Upper lobe of right lung (tissue), 1 donor: ENCODE measurements around the gene MPDU1. TPM values are rescaled to one million over a fixed set of nuclear protein-coding genes. Genes with fewer than 3 reads are reported as not detected.

Experiments
- ATAC-seq: fragments of 200-7000 bp; cut with Tn5 transposase; one replicate; pipeline ENCODE4 v1.9.1; 2020; ENCODE audit warnings: mild to moderate bottlenecking, moderate library complexity
- DNase-seq: peaks from one replicate; pipeline ENCODE4 v3.0.0-alpha.2; 2020
- H3K27ac ChIP-seq: fragments of 200-600 bp; one replicate; pipeline ENCODE4 v1.8.0; 2022
- H3K27me3 ChIP-seq: fragments of 200-600 bp; one replicate; pipeline ENCODE4 v1.8.0; 2022; ENCODE audit warnings: mild to moderate bottlenecking
- H3K36me3 ChIP-seq: fragments of 200-600 bp; one replicate; pipeline ENCODE4 v1.8.0; 2022
- H3K4me1 ChIP-seq: fragments of 200-600 bp; one replicate; pipeline ENCODE4 v1.8.0; 2022
- H3K4me3 ChIP-seq: fragments of 200-600 bp; one replicate; pipeline ENCODE4 v1.8.0; 2022; ENCODE audit warnings: mild to moderate bottlenecking
- H3K9me3 ChIP-seq: fragments of 200-600 bp; one replicate; pipeline ENCODE4 v1.8.0; 2022
- intact Hi-C: fragments of 100-400 bp; cut with DNase I; formaldehyde crosslinking; loops from one replicate; pipeline ENCODE4 v1.11.0; 2022
- long read RNA-seq: library from polyadenylated mRNA; unstranded; transcript quantifications from one replicate; pipeline ENCODE4 v2.0.0, GENCODE V29; 2021
- total RNA-seq: library from RNA; stranded (reverse); fragmentation: NEBNext Ultra II Directional; extraction: Animal tissue kit (Norgen Biotek cat#: 25700); gene quantifications from one replicate; pipeline ENCODE4 v1.2.1, GENCODE V29; 2021
- TF ChIP-seq, protein P1 (sequence below): fragments of 200-600 bp; IDR thresholded peaks from one replicate; pipeline ENCODE4 v1.8.0; 2022; ENCODE audit warnings: antibody characterized with exemption
- donor health status: DM: no; HTN: yes; CAD: no; lungs with severe emphysema.

The MPDU1 gene
- total RNA-seq, result 58.2 TPM
- long read RNA-seq, transcript MPDU1-203 (6 exons, 1,125 nt), result minor isoform, 11 of 53 reads
- long read RNA-seq, transcript MPDU1-201 (7 exons, 1,601 nt), result major isoform, 23 of 53 reads
- long read RNA-seq, partial matches to known transcripts, result 6 of 53 reads
- long read RNA-seq, other reads (novel, unspliced or antisense), result 4 of 53 reads

- Histone ChIP-seq H3K4me3 (peak within 1 kb of the TSS; percentile 72), H3K36me3 (peaks cover 14% of the 10 kb centered on the region), H3K27ac (peak within 1 kb of the TSS; percentile 98), H3K4me1 (peaks cover 43% of the 10 kb centered on the region), H3K27me3 (no peaks in the 10 kb centered on the region), H3K9me3 (no peaks in the 10 kb centered on the region)
- ATAC-seq (peak; percentile 84), DNase-seq (peak; percentile 99)
- TF ChIP-seq, protein P1, sequence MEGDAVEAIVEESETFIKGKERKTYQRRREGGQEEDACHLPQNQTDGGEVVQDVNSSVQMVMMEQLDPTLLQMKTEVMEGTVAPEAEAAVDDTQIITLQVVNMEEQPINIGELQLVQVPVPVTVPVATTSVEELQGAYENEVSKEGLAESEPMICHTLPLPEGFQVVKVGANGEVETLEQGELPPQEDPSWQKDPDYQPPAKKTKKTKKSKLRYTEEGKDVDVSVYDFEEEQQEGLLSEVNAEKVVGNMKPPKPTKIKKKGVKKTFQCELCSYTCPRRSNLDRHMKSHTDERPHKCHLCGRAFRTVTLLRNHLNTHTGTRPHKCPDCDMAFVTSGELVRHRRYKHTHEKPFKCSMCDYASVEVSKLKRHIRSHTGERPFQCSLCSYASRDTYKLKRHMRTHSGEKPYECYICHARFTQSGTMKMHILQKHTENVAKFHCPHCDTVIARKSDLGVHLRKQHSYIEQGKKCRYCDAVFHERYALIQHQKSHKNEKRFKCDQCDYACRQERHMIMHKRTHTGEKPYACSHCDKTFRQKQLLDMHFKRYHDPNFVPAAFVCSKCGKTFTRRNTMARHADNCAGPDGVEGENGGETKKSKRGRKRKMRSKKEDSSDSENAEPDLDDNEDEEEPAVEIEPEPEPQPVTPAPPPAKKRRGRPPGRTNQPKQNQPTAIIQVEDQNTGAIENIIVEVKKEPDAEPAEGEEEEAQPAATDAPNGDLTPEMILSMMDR, result no peak
- intact Hi-C loops, result no loop called here
Measured at GRCh38 chr17:7583253-7584109, at the start of gene MPDU1. MPDU1 (plus strand) TSS chr17:7583852; CDS start chr17:7583863, 11 bp downstream.

DNA sequence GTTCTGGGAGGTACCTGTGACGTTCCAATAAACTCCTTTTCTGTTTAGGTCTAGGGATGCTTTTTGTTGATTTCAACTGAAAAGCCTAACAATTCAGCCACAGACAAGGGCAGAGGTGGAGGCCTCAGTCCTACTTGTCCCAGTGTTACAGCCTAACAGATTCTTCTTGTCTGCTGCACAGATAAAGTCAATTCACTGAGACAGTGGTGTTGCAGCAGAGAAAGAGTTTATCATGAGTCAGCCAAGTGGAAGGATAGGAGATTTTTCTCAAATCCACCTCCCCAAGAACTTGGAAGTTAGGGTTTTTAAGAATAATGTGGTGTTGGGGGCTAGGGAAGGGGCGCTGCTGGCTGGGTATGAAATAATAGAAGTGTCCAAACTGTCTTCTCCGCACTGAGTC lies 45.6 kb upstream of the MPDU1 start:
- DNase-seq (no peak), ATAC-seq (no peak)
- TF ChIP-seq, protein P1, result no peak
- Histone ChIP-seq H3K27ac (no peak overlapping the region), H3K4me3 (no peak overlapping the region), H3K4me1 (no peaks in the 10 kb centered on the region), H3K36me3 (no peaks in the 10 kb centered on the region), H3K9me3 (no peaks in the 10 kb centered on the region), H3K27me3 (no peaks in the 10 kb centered on the region)
- intact Hi-C loops, result no loop called here

DNA sequence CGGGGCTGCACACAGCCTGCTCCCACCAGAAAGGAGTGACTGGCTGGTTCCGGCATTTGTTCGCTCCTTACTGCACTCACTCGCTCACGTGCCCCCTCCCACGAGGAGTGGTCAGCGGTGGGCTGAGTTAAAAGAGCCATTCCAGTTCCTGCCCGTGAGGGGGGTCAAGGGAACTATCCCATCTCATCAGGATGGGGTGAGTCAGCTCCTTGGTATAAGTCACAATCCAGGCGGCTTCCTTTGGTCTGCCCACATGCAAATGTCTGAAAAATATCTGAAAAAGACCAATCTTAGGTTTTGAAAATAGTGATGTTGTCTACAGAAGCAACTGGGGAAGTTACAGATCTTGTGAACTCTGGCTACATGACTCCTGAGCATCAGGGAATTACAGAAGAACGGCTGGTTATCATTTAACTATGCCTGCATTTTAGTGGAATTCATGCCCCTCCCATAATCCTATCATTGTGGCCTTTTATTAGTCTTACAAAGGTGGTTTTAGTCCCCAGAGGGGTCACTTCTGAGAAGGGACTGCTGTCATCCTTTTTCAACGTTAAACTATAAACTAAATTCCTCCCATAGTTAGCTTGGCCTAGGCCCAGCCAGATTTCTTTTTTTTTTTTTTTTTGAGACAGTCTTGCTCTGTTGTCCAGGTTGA lies 44.6 kb upstream of the MPDU1 start:
- no peak overlapping the region for H3K27ac ChIP-seq
- H3K4me3 ChIP-seq, result no peak overlapping the region
- ATAC-seq, result no peak
- H3K36me3 ChIP-seq, result no peaks in the 10 kb centered on the region
- no peaks in the 10 kb centered on the region for H3K4me1 ChIP-seq
- DNase-seq, result no peak
- TF ChIP-seq, protein P1, result no peak
- no peaks in the 10 kb centered on the region for H3K27me3 ChIP-seq
- H3K9me3 ChIP-seq, result no peaks in the 10 kb centered on the region
- intact Hi-C loops, result no loop called here

DNA sequence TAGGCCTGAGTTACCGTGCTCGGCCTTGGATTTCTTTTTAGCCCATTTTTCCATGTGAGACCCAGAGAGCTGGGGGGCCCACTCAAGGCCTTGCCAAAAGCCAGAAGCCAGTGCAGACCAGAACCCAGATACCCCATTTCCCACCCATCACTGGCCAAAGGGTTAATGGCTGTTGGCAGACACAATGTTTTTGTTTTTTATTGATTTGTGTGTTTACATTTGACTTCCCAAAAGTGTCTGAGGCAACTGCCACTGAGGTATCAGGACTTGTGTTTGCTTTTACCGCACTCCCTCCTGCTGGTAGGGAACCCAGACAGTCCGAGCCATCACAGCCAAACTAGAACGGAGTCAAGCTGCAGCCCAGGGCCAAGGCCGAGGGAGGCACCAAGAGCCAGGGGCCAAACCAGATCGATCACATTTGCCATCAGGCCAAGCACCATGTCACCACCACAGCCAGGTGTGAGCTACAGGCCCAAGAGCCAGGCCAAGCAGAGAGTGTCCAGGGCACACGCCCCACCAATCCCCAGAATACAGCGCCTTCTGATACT lies 42.5 kb upstream of the MPDU1 start:
- no peaks in the 10 kb centered on the region for H3K27me3 ChIP-seq
- ATAC-seq (no peak), DNase-seq (no peak)
- TF ChIP-seq, protein P1, result no peak
- intact Hi-C loops, result no loop called here
- no peaks in the 10 kb centered on the region for H3K36me3 ChIP-seq
- H3K4me3 ChIP-seq, result no peak overlapping the region
- no peaks in the 10 kb centered on the region for H3K9me3 ChIP-seq
- peaks cover 4% of the 10 kb centered on the region for H3K4me1 ChIP-seq
- no peak overlapping the region for H3K27ac ChIP-seq

DNA sequence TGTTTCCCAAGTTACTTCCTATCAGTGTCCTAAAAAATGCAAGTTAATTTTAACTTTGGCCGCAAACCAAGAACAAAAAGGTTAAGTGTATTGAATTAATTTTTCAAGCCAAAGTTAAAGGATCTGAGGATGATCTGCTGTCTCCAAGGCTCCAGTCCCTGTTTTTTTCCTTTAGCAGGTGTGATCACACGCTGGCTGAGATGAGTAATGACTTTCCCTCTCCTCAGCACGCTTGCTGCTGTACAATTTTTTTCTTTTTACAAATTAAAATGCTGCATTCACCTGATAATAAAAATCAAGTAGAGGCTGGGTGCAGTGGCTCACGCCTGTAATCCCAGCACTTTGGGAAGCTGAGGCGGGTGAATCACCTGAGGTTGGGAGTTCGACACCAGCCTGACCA lies 38.7 kb upstream of the MPDU1 start:
- DNase-seq (no peak), ATAC-seq (no peak)
- Histone ChIP-seq H3K36me3 (no peaks in the 10 kb centered on the region), H3K27me3 (no peaks in the 10 kb centered on the region), H3K4me1 (peaks cover 9% of the 10 kb centered on the region), H3K4me3 (no peak overlapping the region), H3K9me3 (no peaks in the 10 kb centered on the region), H3K27ac (no peak overlapping the region)
- TF ChIP-seq, protein P1, result no peak
- intact Hi-C loops, result no loop called here
